Activated naive CD4-positive, alpha-beta T cell treated with Interleukin-2 at 50 U/mL for 16 hours (primary cell): ENCODE results near the gene CERS1.
A peak's percentile ranks its signal among the peaks of the same experiment; 100 is the strongest.
"Not testable (repeated sequence)": the region's sequence is repeated elsewhere in the genome, so short reads cannot be mapped to it uniquely, and the experiment has no call there.

Source experiments
- DNase-seq: peaks from one replicate; pipeline ENCODE4 v3.0.0-alpha.2; 2020

Gene CERS1

GRCh38 chr19:18917593-18917992, 21.6 kb upstream of the CERS1 start:
- DNase-seq = not testable (repeated sequence)

- DNase-seq = peak; percentile 37
These were observed 19.7 kb upstream of the CERS1 start for GRCh38 chr19:18915639-18916038.

- no peak for DNase-seq
These were observed 17.5 kb upstream of the CERS1 start for GRCh38 chr19:18913466-18913865.

DNA sequence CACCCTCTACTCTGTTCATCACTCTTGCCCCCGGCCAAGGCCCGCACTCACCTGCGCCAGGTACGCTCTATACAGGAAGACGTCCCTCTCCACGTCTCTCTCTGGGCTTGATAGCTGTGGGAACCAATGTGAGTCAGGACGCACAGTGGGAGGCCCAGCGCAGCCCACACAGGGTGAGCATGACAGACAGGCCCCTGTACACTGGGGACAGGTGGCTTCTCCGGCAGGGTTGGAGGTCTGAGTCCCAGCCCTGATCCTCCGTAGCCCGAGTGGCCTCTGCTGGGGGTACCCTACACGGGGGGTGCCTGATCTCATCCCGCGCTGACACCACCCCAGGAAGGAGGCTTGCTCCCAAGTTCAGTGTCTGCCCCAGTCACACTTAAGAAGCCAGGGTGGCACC, 17.0 kb upstream of the CERS1 start:
- no peak for DNase-seq

DNA sequence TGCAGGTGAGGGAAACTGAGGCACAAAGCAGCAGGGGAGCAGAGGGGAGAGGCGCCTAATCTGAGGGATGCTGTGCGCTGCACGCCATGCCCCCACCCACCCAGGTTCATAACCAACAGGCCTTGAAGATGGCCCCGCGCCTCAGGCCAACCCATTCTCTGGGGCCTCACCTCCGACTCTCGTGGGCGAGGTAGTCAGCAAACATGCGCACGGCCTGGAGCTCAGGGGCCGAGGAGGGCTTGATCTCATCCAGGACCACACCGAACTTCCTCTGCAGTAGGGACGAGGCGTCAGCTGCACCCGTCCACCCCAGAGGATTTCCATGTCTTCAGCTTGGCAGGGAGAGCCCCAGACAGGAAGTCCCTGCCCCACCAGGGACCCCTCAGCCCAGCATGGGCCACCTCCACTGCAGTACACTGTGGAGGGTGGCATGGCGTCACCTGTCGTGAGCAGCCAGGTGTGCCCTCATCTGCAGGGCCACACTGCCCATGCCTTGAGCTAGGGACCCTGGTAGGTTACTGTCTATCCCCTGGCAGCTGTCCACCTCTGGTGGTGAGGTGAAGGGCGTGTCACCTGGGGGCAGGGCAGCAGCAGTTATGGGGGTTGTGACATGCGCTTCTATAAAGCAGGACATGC, 15.0 kb upstream of the CERS1 start:
- DNase-seq = no peak

DNA sequence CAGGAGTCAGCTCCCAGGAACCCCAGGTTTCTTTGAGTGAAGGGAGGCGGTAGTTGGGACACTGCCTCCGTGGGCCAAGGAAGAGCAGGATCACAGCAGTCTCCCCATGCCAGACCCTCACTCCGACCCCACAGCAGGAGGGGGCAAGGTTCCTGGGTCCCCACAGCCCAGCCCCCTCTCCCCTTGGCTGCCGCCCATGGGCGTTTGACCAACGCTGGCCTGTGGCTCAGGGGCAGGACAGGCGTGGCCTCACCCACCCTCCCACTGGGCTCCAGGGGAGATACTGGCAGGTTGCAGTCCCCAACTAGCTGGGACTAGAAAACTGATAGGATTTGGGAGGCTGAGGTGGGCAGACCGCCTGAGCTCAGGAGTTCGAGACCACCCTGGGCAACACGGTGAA, 14.1 kb upstream of the CERS1 start:
- no peak for DNase-seq

GRCh38 chr19:18908917-18909619, 13.1 kb upstream of the CERS1 start:
- DNase-seq = no peak

- DNase-seq = no peak
These were observed 10.9 kb upstream of the CERS1 start for GRCh38 chr19:18906605-18907519.

GRCh38 chr19:18905513-18906236, 9.7 kb upstream of the CERS1 start:
- no peak for DNase-seq

GRCh38 chr19:18905058-18905456, 9.1 kb upstream of the CERS1 start:
- no peak for DNase-seq

- no peak for DNase-seq
These were observed 8.5 kb upstream of the CERS1 start for GRCh38 chr19:18904334-18905057.

- DNase-seq = no peak
These were observed 7.4 kb upstream of the CERS1 start for GRCh38 chr19:18903156-18904037.

DNA sequence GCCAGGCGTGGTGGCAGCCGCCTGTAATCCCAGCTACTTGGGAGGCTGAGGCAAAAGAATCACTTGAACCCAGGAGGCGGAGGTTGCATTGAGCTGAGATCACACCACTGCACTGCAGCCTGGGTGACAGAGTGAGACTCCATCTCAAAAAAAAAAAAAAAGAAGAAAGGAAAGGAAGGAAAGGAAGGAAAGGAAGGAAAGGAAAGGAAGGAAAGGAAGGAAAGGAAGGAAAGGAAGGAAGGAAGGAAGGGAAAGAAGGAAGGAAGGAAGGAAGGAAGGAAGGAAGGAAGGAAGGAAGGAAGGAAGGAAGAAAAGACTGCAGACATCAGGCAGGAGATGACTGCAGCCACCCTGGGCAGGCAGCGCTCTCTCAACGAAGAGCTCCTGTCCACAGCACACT, 6.6 kb upstream of the CERS1 start:
- not testable (repeated sequence) for DNase-seq

DNA sequence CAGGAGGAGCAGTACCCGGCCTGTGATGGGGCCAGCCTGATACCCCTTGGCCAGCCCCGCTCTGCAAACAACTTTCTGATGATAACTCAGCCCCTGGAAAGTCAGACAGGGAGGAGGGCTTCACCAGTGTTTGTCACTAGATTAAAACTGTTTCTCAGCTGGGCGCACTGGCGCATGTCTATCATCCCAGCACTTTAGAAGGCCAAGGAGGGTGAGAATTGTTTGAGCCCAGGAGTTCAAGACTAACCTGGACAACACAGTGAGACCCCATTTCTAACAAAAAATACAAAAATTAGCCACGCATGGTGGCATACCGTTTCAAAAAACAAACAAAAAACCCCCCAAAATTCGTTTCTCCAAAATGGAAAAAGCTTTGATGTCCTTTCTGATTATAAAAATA, 5.5 kb upstream of the CERS1 start:
- DNase-seq = no peak

DNA sequence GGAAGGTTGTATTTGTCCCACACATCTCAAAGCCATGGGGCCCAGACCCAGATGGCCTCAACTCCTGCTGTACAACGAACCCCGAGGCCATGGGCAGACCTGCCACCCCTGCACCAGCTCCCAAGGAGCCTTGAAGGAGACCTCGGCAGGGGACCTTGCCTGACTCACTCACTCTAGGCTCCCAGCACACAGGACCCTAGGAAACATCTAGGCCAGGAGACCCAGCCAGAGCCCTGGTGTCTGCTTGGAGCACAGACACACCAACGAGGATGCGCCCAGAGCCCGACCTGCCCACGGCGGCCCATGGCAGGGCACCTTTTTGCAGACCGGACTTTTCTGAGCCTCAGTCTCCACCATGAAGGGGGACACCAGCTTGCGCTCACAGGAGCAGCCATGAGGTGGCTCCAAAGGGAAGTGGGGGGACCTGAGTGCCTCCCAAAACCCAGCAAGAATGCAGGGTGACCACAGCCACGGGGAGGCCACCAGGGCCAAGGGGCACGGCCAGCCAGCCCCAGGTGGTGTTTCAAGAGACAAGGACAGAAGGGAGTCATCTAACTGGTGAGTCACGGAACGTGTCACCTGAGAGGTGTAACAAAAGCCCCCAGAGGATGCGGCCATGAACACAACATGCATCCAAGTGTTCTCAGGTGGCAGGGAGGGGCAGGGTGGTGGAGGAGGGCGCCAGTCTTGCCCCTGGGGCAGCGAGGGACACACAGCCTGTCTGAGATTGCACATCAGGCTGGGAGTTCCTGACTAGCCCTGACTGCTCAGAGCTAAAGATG, 4.9 kb upstream of the CERS1 start:
- no peak for DNase-seq

DNA sequence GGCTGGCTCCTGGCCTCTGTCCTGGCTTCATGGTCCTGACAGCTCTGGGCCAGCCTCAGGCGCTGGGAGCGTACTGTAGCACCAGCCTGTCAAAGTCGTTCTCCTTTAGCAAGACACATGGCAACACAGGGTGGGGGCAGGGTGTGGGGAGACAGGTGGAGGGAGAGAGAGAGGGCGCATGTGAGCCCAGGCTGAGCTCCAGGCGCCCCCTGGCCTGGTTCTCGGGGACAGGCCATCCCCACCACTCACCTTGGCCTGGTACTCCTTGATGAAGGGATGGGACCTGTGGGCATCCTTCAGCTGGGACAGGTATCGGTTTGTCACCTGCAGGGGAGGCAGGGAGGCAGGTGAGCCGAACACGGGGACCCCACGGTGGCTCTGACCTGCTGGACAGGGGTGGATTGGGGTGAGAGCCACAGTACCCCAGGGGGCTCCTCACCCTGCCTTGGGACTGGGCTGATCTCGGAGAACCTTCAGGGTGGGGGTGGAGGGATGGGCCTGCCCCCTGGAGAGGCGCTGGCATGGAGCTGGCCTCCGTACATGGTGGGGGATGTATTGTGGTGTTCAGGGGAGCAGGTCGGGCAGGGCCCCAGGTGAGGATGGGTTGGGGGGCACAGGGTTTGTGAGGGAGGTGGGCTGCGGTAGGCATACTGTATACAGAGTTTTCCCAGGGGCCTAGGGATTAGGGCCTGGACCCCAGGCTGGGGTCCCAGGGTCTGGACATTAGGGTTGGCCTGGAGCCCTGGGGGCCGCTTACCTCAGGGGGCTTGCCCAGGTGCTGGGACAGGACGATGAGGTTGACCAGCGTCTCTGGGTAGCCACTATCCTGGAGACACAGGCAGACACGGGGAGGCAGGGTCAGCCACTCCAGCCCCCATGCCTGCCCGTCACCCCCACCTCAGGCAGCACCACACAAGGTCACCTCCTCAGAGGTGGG, 3.9 kb upstream of the CERS1 start:
- DNase-seq = no peak

DNA sequence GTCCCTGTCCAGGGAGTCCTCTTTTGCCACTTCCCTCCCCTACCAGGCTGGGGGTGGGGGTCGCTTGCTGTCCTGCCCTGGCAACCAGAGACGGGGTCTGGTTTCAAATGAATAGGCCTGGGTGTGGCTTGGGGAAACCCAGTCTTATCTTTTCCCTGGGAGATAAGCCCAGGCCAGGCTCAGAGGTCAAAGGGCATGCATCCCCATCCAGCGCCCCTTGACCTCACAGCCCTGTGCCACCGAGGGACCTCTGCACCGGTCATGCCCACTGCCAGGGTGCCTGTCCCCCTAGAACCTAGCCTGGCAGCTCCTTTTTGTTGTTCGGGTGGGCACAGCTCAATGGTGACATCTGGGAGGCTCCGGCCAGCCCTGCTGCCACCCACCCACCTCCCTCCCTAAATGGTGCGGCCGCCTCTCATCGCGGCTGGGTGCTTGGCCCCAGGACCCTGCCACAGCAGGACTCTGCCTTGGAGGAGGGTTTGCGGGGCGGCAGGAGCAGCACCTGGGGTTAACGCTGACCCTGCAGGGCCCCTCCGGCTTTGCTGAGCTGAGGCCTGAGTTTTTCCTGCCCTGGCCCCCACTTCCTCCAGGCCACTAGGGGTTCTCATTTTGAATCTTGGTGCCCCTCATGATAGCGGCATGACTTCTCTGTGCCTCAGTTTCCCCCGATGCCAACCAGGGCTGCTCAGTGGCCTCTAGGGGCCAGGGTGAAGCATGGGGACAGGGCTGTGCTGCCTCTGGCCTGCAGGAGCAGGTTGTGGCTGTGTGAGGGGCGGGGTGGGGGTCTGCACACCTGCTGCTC, 2.9 kb upstream of the CERS1 start:
- no peak for DNase-seq

DNA sequence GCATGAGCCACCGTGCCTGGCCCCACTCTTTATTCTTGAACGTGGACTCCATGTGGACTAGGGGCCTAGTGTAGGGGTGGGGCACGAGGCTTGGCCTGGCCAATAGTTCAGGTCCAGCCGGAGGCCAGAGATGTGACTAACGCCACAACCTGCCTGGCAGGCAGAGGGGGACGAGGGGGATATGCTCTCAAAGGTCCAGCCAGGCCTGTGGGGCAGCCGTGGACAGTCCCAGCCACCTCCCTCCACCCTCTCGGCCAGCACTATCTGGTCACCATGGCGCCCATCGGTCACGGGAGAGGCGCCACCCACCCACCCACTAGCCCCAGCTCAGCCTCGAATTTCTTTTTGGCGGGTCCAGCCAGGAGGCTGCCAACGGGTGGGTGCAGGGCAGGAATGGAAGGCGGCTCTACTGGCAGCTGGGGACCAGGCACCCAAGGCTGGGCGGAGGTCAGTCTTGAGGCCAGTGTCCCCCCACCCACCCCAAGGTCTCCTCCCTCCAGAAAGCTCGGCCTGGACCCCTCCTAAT, 2.2 kb upstream of the CERS1 start:
- no peak for DNase-seq
